ENCODE results near the gene TRAPPC11.

DNA sequence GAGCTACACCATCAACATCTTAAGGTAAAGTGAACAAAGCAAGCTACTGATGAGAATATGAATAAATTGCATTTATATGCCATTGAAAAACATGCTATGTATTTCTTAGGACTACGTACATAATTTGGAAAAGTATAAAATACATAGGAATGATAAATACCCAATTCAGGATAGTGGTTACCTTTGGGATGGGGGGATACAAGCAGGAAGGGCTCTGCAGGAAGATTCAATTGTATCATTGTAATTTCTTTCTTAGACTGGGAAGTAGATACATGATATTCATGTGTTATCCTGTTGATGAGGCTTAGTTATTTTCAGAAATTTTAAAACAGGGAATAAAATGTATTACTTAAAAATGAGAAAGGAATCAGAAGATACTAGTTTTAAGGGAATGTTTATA, 43.4 kb downstream of the TRAPPC11 start:
- TF ChIP-seq, protein P1, sequence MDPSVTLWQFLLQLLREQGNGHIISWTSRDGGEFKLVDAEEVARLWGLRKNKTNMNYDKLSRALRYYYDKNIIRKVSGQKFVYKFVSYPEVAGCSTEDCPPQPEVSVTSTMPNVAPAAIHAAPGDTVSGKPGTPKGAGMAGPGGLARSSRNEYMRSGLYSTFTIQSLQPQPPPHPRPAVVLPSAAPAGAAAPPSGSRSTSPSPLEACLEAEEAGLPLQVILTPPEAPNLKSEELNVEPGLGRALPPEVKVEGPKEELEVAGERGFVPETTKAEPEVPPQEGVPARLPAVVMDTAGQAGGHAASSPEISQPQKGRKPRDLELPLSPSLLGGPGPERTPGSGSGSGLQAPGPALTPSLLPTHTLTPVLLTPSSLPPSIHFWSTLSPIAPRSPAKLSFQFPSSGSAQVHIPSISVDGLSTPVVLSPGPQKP (IDR thresholded peaks at IDR 0.05; ENCODE audit: borderline replicate concordance, low read depth, low read length), result no peak
- TF ChIP-seq, protein P2, sequence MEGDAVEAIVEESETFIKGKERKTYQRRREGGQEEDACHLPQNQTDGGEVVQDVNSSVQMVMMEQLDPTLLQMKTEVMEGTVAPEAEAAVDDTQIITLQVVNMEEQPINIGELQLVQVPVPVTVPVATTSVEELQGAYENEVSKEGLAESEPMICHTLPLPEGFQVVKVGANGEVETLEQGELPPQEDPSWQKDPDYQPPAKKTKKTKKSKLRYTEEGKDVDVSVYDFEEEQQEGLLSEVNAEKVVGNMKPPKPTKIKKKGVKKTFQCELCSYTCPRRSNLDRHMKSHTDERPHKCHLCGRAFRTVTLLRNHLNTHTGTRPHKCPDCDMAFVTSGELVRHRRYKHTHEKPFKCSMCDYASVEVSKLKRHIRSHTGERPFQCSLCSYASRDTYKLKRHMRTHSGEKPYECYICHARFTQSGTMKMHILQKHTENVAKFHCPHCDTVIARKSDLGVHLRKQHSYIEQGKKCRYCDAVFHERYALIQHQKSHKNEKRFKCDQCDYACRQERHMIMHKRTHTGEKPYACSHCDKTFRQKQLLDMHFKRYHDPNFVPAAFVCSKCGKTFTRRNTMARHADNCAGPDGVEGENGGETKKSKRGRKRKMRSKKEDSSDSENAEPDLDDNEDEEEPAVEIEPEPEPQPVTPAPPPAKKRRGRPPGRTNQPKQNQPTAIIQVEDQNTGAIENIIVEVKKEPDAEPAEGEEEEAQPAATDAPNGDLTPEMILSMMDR (conservative IDR thresholded peaks at IDR 0.05; ENCODE audit: low read depth, low read length), result no peak
- no peak for TF ChIP-seq CEBPB (IDR thresholded peaks at IDR 0.05; ENCODE audit: low read depth, low read length)
- no peak for TF ChIP-seq RFX5 (IDR thresholded peaks at IDR 0.05; ENCODE audit: low read depth, low read length)
- TF ChIP-seq POLR2A (IDR thresholded peaks at IDR 0.05; ENCODE audit: low read depth, low read length), result no peak
- no peak for TF ChIP-seq SMC3 (IDR thresholded peaks at IDR 0.05; ENCODE audit: low read depth, low read length)
- TF ChIP-seq RAD21 (IDR thresholded peaks at IDR 0.05; ENCODE audit: low read length), result no peak
- no peak for TF ChIP-seq NFE2L2 (IDR thresholded peaks at IDR 0.05; ENCODE audit: low read depth, low read length)
- no peak for TF ChIP-seq MAFK (IDR thresholded peaks at IDR 0.05; ENCODE audit: low read depth, low read length)
- no peak for TF ChIP-seq MAZ (IDR thresholded peaks at IDR 0.05; ENCODE audit: borderline replicate concordance, low read depth, low read length)
- no peak for TF ChIP-seq RCOR1 (IDR thresholded peaks at IDR 0.05; ENCODE audit: insufficient replicate concordance, low read length)
- no peak for TF ChIP-seq BHLHE40 (IDR thresholded peaks at IDR 0.05; ENCODE audit: low read depth, low read length)
